SU-DHL-6 (cell line): Measurements from ENCODE around the gene P4HB.

Experiments used
- H2AFZ ChIP-seq: fragments of 200-600 bp; sonication (generic); 2 replicates; pipeline ENCODE4 v1.6.1; 2014; ENCODE audit warnings: low read depth, mild to moderate bottlenecking, moderate library complexity, mixed read lengths, antibody characterized with exemption, low read length; ENCODE audit not compliant: severe bottlenecking
- H3F3A ChIP-seq: fragments of 200-600 bp; shearing (Covaris generic); 2 replicates; pipeline ENCODE4 v1.6.0; 2016; ENCODE audit warnings: antibody characterized with exemption, mild to moderate bottlenecking; ENCODE audit not compliant: insufficient read depth
- H3K27ac ChIP-seq: fragments of 200-600 bp; sonication (generic); 2 replicates; pipeline ENCODE4 v1.5.1; 2016; ENCODE audit warnings: low read depth, mild to moderate bottlenecking, low read length, moderate library complexity, mixed read lengths
- H3K27me3 ChIP-seq: fragments of 200-600 bp; sonication (generic), shearing (Covaris generic); 2 replicates; pipeline ENCODE4 v1.6.0; 2014; ENCODE audit warnings: mild to moderate bottlenecking, low read length
- H3K36me3 ChIP-seq: fragments of 200-600 bp; sonication (generic); 2 replicates; pipeline ENCODE4 v1.6.1; 2014; ENCODE audit warnings: mild to moderate bottlenecking, low read length, mixed read lengths
- H3K4me2 ChIP-seq: fragments of 300-600, 200-600 bp; shearing (Covaris generic), sonication (generic); 2 replicates; pipeline ENCODE4 v1.6.0; 2014; ENCODE audit warnings: low read length, low read depth, mild to moderate bottlenecking; ENCODE audit not compliant: poor library complexity, severe bottlenecking
- H3K4me3 ChIP-seq: fragments of 200-600 bp; sonication (generic); 2 replicates; pipeline ENCODE4 v1.5.1; 2014; ENCODE audit warnings: antibody characterized with exemption, low read length, mild to moderate bottlenecking, mixed read lengths; ENCODE audit not compliant: insufficient read depth, poor library complexity, severe bottlenecking
- H3K79me2 ChIP-seq: fragments of 200-600 bp; sonication (generic); 2 replicates; pipeline ENCODE4 v1.6.1; 2014; ENCODE audit warnings: mild to moderate bottlenecking, low read length, moderate library complexity; ENCODE audit not compliant: insufficient read depth
- H3K9ac ChIP-seq: fragments of 200-600 bp; sonication (generic); 2 replicates; pipeline ENCODE4 v1.7.0; 2014; ENCODE audit warnings: mild to moderate bottlenecking, low read length
- H3K9me2 ChIP-seq: fragments of 200-600 bp; sonication (generic); replicated peaks from 2 replicates; pipeline ENCODE4 v1.6.1; 2014; ENCODE audit warnings: low read length; ENCODE audit not compliant: insufficient read depth
- H3K9me3 ChIP-seq: fragments of 200-600 bp; sonication (generic); 2 replicates; pipeline ENCODE4 v1.6.1; 2014; ENCODE audit warnings: low read length, mixed read lengths; ENCODE audit not compliant: insufficient read depth
- H4K20me1 ChIP-seq: fragments of 200-600 bp; sonication (generic); 2 replicates; pipeline ENCODE4 v1.6.1; 2014; ENCODE audit warnings: low read depth, mild to moderate bottlenecking, antibody characterized with exemption, low read length, moderate library complexity, mixed read lengths
- EZH2phosphoT487 ChIP-seq: fragments of 200-600 bp; sonication (generic), shearing (Covaris generic); conservative IDR thresholded peaks from 2 replicates; pipeline ENCODE4 v1.6.1; 2018; ENCODE audit warnings: mild to moderate bottlenecking, antibody characterized with exemption, low read length, moderate library complexity, mixed read lengths
- TF ChIP-seq, protein P1 (sequence below): fragments of 200-600 bp; sonication (generic); IDR thresholded peaks from one replicate; pipeline ENCODE4 v1.5.1; 2017; ENCODE audit warnings: antibody characterized with exemption, mild to moderate bottlenecking, low read length, moderate library complexity; ENCODE audit not compliant: insufficient read depth, poor library complexity, severe bottlenecking

The P4HB gene

DNA sequence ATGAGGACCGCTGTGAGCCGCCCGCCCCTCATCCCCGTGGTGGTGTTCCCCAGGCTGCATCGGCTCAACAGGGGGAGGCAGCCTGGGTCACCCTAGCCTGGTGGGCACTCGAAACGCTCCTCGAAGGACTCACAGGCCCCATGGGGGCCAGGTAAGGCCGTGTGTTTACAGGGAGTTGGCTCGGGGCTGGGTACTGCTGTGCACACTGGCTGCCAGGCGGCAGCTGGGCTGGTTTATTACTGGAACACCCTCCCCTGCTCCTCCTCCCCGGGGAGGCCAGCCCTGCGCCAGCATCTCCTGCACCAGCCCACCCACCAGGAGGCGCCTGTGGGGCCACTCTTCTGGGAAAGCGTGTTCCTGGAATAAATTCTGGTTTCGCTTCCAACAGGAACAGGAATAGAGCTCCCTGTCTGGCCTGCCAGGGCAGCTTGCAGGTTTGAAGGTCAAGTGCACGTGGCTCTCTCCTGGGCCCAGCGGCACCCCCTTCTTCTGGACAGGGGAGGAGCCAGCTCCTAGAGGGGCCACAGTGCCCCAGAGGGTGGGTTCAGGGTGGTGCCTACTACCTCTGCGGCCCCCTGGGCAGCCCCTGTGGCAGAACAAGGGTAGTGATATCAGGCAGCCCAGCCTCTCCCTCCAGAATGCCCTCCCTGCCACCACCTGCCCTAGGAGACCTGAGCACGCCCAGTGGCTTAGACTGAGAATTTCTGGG is 38.6 kb downstream of the P4HB start:
- Histone ChIP-seq H3K9me2 (no peaks in the 10 kb centered on the region), H2AFZ (no peak overlapping the region), H4K20me1 (no peaks in the 10 kb centered on the region), H3K79me2 (no peaks in the 10 kb centered on the region), H3K36me3 (no peaks in the 10 kb centered on the region), H3F3A (no peaks in the 10 kb centered on the region), H3K27ac (no peak overlapping the region), H3K27me3 (no peaks in the 10 kb centered on the region), H3K9me3 (no peaks in the 10 kb centered on the region), H3K9ac (no peak overlapping the region), H3K4me2 (no peak overlapping the region), H3K4me3 (no peak overlapping the region)
- TF ChIP-seq EZH2phosphoT487, result no peak
- TF ChIP-seq, protein P1, sequence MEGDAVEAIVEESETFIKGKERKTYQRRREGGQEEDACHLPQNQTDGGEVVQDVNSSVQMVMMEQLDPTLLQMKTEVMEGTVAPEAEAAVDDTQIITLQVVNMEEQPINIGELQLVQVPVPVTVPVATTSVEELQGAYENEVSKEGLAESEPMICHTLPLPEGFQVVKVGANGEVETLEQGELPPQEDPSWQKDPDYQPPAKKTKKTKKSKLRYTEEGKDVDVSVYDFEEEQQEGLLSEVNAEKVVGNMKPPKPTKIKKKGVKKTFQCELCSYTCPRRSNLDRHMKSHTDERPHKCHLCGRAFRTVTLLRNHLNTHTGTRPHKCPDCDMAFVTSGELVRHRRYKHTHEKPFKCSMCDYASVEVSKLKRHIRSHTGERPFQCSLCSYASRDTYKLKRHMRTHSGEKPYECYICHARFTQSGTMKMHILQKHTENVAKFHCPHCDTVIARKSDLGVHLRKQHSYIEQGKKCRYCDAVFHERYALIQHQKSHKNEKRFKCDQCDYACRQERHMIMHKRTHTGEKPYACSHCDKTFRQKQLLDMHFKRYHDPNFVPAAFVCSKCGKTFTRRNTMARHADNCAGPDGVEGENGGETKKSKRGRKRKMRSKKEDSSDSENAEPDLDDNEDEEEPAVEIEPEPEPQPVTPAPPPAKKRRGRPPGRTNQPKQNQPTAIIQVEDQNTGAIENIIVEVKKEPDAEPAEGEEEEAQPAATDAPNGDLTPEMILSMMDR, result peak; percentile 16

DNA sequence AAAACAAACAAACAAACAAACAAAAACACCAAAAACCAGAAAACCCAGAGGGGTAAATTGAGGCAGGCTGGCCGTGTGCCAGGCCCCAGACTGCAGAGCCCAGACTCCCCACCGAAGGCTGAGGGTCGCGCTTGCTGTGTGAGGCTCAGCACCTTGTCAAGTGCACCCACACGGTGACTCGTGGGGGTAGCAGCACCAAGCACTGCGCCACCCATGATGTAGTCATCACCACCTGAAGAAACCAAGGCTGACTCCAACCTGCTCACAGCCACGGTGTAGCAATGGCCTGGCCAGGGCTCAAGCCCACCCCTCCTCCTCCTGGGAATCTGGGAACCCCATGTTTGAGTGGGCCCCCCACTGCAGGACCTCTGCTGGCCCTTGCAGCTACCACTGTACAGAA is 39.2 kb downstream of the P4HB start:
- H3K4me3 ChIP-seq, result no peak overlapping the region
- no peaks in the 10 kb centered on the region for H3K79me2 ChIP-seq
- no peaks in the 10 kb centered on the region for H3F3A ChIP-seq
- no peak overlapping the region for H3K4me2 ChIP-seq
- H2AFZ ChIP-seq, result no peak overlapping the region
- no peaks in the 10 kb centered on the region for H3K9me2 ChIP-seq
- no peaks in the 10 kb centered on the region for H3K27me3 ChIP-seq
- no peak overlapping the region for H3K27ac ChIP-seq
- H4K20me1 ChIP-seq, result no peaks in the 10 kb centered on the region
- H3K9me3 ChIP-seq, result no peaks in the 10 kb centered on the region
- H3K36me3 ChIP-seq, result no peaks in the 10 kb centered on the region
- no peak for TF ChIP-seq EZH2phosphoT487
- TF ChIP-seq, protein P1, result no peak
- no peak overlapping the region for H3K9ac ChIP-seq

DNA sequence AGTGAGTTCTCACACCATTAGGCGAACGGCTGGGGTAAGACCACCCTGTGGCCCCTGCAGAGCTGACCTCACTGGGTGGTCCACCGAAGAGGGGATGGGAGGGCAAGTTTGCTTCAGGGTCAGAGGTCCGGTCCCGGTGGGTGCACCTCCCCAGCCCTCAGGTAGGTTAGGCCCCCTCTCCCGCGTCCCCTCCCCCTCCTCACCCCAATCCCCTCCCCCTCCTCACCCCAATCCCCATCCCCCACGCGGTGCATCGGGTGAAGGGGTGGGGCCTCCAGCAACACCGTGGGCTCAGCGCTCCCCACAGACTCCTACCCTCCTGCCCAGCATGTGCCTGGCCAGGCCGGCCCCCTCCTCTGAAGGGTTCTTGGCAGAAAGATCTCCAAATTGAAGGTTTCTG is 40.6 kb downstream of the P4HB start:
- TF ChIP-seq EZH2phosphoT487, result no peak
- TF ChIP-seq, protein P1, result no peak
- no peaks in the 10 kb centered on the region for H3K9me3 ChIP-seq
- H3K9me2 ChIP-seq, result no peaks in the 10 kb centered on the region
- H3K27ac ChIP-seq, result no peak overlapping the region
- no peaks in the 10 kb centered on the region for H4K20me1 ChIP-seq
- H2AFZ ChIP-seq, result no peak overlapping the region
- no peaks in the 10 kb centered on the region for H3K36me3 ChIP-seq
- no peaks in the 10 kb centered on the region for H3F3A ChIP-seq
- no peaks in the 10 kb centered on the region for H3K27me3 ChIP-seq
- no peaks in the 10 kb centered on the region for H3K79me2 ChIP-seq
- no peak overlapping the region for H3K4me2 ChIP-seq
- H3K9ac ChIP-seq, result no peak overlapping the region
- H3K4me3 ChIP-seq, result no peak overlapping the region
